GM23248 (cell line): ENCODE measurements around the gene FRS2. TPM values are rescaled to one million over a fixed set of nuclear protein-coding genes. Genes with fewer than 3 reads are reported as not detected.
A peak's percentile ranks its signal among the peaks of the same experiment; 100 is the strongest.

Source experiments
- DNase-seq: peaks from one replicate; pipeline ENCODE4 v3.0.0-alpha.2; 2015
- H2AFZ ChIP-seq: fragments of 200-600 bp; sonication (generic); 2 replicates; pipeline ENCODE4 v1.6.1; 2016; ENCODE audit warnings: antibody characterized with exemption
- H3F3A ChIP-seq: fragments of 200-600 bp; sonication (generic); 2 replicates; pipeline ENCODE4 v1.6.1; 2016; ENCODE audit warnings: mild to moderate bottlenecking, antibody characterized with exemption, mixed run types; ENCODE audit not compliant: insufficient read depth
- H3K27ac ChIP-seq: fragments of 200-600 bp; sonication (generic); 2 replicates; pipeline ENCODE4 v1.5.1; 2016; ENCODE audit warnings: mild to moderate bottlenecking
- H3K27me3 ChIP-seq: fragments of 200-600 bp; sonication (generic); replicated peaks from 2 replicates; pipeline ENCODE4 v1.6.1; 2016; ENCODE audit warnings: mild to moderate bottlenecking; ENCODE audit not compliant: insufficient read depth
- H3K36me3 ChIP-seq: fragments of 200-600 bp; sonication (generic); 2 replicates; pipeline ENCODE4 v1.6.1; 2016; ENCODE audit warnings: low read depth, mild to moderate bottlenecking
- H3K4me1 ChIP-seq: fragments of 200-600 bp; sonication (generic); 2 replicates; pipeline ENCODE4 v1.6.1; 2016; ENCODE audit warnings: mild to moderate bottlenecking; ENCODE audit not compliant: insufficient read depth
- H3K4me2 ChIP-seq: fragments of 200-600 bp; sonication (generic); one replicate; pipeline ENCODE4 v1.6.1; 2016; ENCODE audit warnings: mild to moderate bottlenecking; ENCODE audit not compliant: unreplicated experiment
- H3K4me3 ChIP-seq: fragments of 200-600 bp; sonication (generic); 2 replicates; pipeline ENCODE4 v1.5.1; 2016; ENCODE audit warnings: mild to moderate bottlenecking
- H3K79me2 ChIP-seq: fragments of 200-600 bp; sonication (generic); 2 replicates; pipeline ENCODE4 v1.6.1; 2016; ENCODE audit warnings: mild to moderate bottlenecking; ENCODE audit not compliant: insufficient read depth
- H3K9ac ChIP-seq: fragments of 200-600 bp; sonication (generic); 2 replicates; pipeline ENCODE4 v1.6.1; 2016; ENCODE audit warnings: mild to moderate bottlenecking
- H3K9me2 ChIP-seq: fragments of 200-600 bp; sonication (generic); 2 replicates; pipeline ENCODE4 v1.6.1; 2016; ENCODE audit warnings: mixed run types, mild to moderate bottlenecking, moderate library complexity; ENCODE audit not compliant: insufficient read depth
- H3K9me3 ChIP-seq: fragments of 200-600 bp; sonication (generic); one replicate; pipeline ENCODE4 v1.6.1; 2017; ENCODE audit warnings: low read depth
- H4K20me1 ChIP-seq: fragments of 200-600 bp; sonication (generic); 2 replicates; pipeline ENCODE4 v1.6.0; 2016; ENCODE audit not compliant: insufficient read depth
- EZH2 ChIP-seq: fragments of 200-600 bp; sonication (generic); IDR thresholded peaks from 2 replicates; pipeline ENCODE4 v1.6.1; 2018; ENCODE audit warnings: antibody characterized with exemption, mild to moderate bottlenecking; ENCODE audit not compliant: insufficient read depth, poor library complexity, severe bottlenecking
- EZH2phosphoT487 ChIP-seq: fragments of 200-600 bp; sonication (generic); IDR thresholded peaks from 2 replicates; pipeline ENCODE4 v1.6.1; 2018; ENCODE audit warnings: antibody characterized with exemption, moderate library complexity, mild to moderate bottlenecking, low read depth; ENCODE audit not compliant: insufficient read depth
- WGBS, 2 experiments: methylation state at CpG; one replicate each; pipeline ENCODE4 v1.1.6; 2015 to 2017; ENCODE audit warnings: low lambda C conversion rate in 2 of 2, low coverage in 1 of 2; ENCODE audit errors: missing lambda C conversion rate in 2 of 2; 5-methylcytosine and 5-hydroxymethylcytosine counted together
- in situ Hi-C: fragments of 300-500 bp; cut with MboI; formaldehyde crosslinking; loops from 2 replicates; pipeline ENCODE4 v1.15.0; 2020
- polyA plus RNA-seq: library from polyadenylated mRNA; unstranded; fragments of >200 nt; fragmentation: Nextera tagmentation; extraction: Ambion mirVana; gene quantifications from 2 replicates; pipeline ENCODE4 v1.2.1, GENCODE V29; 2016
- total RNA-seq: library from RNA; depleted of rRNA; stranded (reverse); fragments of >200 nt; shearing (Covaris generic); gene quantifications from 2 replicates; pipeline ENCODE4 v1.2.3, GENCODE V29; 2014

FRS2 gene
- total and polyA plus RNA-seq, 2 experiments from 2014 or later, result 25.5 to 41.2 TPM

- H2AFZ ChIP-seq, result no peak overlapping the region
- H3K27ac ChIP-seq, result no peak overlapping the region
- H3K9me2 ChIP-seq, result no peaks in the 10 kb centered on the region
- TF ChIP-seq EZH2phosphoT487 (no peak), EZH2 (no peak)
- in situ Hi-C loops, result loop anchor here (10.0 kb wide), 1 partner anchor 166 kb away; no protein-coding TSS in a partner anchor
- 7 to 10% methylated on average over 6 of the region's 6 CpGs for WGBS, 2 experiments
- peaks cover 48% of the 10 kb centered on the region for H3K36me3 ChIP-seq
- no peaks in the 10 kb centered on the region for H4K20me1 ChIP-seq
- no peaks in the 10 kb centered on the region for H3K9me3 ChIP-seq
- H3K79me2 ChIP-seq, result peaks cover 27% of the 10 kb centered on the region
- no peak overlapping the region for H3K9ac ChIP-seq
- peak; percentile 80 for DNase-seq
- no peak overlapping the region for H3K4me3 ChIP-seq
- no peak overlapping the region for H3K4me2 ChIP-seq
- no peaks in the 10 kb centered on the region for H3K27me3 ChIP-seq
- peaks cover 30% of the 10 kb centered on the region for H3K4me1 ChIP-seq
- peaks cover 30% of the 10 kb centered on the region for H3F3A ChIP-seq
Measured at GRCh38 chr12:69570545-69571399, 100.6 kb downstream of the FRS2 start.

GRCh38 chr12:69575346-69575745, 105.2 kb downstream of the FRS2 start:
- Histone ChIP-seq H2AFZ (no peak overlapping the region), H3K27me3 (no peaks in the 10 kb centered on the region), H3K27ac (no peak overlapping the region), H3K4me2 (no peak overlapping the region), H3K4me1 (peaks cover 12% of the 10 kb centered on the region), H3K9me3 (no peaks in the 10 kb centered on the region), H3K9ac (no peak overlapping the region), H3K9me2 (no peaks in the 10 kb centered on the region), H3K36me3 (peaks cover 51% of the 10 kb centered on the region), H4K20me1 (no peaks in the 10 kb centered on the region), H3K4me3 (no peak overlapping the region), H3F3A (peaks cover 7% of the 10 kb centered on the region; the same call in 1 of the 2 replicates), H3K79me2 (peaks cover 21% of the 10 kb centered on the region; the same call in 1 of the 2 replicates)
- TF ChIP-seq EZH2 (no peak), EZH2phosphoT487 (no peak)
- in situ Hi-C loops, result loop anchor here (10.0 kb wide), 1 partner anchor 171 kb away; no protein-coding TSS in a partner anchor
- peak; percentile 48 for DNase-seq
- WGBS, 2 experiments, result 82 to 87% methylated on average over 3 of the region's 3 CpGs

GRCh38 chr12:69578283-69578682, 108.1 kb downstream of the FRS2 start:
- 93 to 97% methylated on average over 2 of the region's 2 CpGs for WGBS, 2 experiments
- H3K4me1 ChIP-seq, result peaks cover 8% of the 10 kb centered on the region
- H3K27me3 ChIP-seq, result no peaks in the 10 kb centered on the region
- H3K4me2 ChIP-seq, result no peak overlapping the region
- no peaks in the 10 kb centered on the region; the same call in 1 of the 2 replicates for H3F3A ChIP-seq
- H3K36me3 ChIP-seq, result peaks cover 33% of the 10 kb centered on the region
- DNase-seq, result no peak
- H3K4me3 ChIP-seq, result no peak overlapping the region
- in situ Hi-C loops, result loop anchor here (10.0 kb wide), 1 partner anchor 173 kb away; no protein-coding TSS in a partner anchor
- no peak overlapping the region for H3K27ac ChIP-seq
- no peak overlapping the region for H3K9ac ChIP-seq
- no peak overlapping the region for H2AFZ ChIP-seq
- H4K20me1 ChIP-seq, result no peaks in the 10 kb centered on the region
- H3K79me2 ChIP-seq, result 0 out of 2 replicates have a peak, but pooled peaks cover 18% of the 10 kb centered on the region
- H3K9me2 ChIP-seq, result no peaks in the 10 kb centered on the region
- TF ChIP-seq EZH2phosphoT487, result no peak
- no peak for TF ChIP-seq EZH2
- H3K9me3 ChIP-seq, result no peaks in the 10 kb centered on the region

GRCh38 chr12:69579029-69579428, 108.8 kb downstream of the FRS2 start:
- in situ Hi-C loops, result loop anchor here (10.0 kb wide), 1 partner anchor 174 kb away; no protein-coding TSS in a partner anchor
- H2AFZ ChIP-seq, result no peak overlapping the region
- no peak for TF ChIP-seq EZH2
- no peak for TF ChIP-seq EZH2phosphoT487
- no peaks in the 10 kb centered on the region; the same call in 1 of the 2 replicates for H3F3A ChIP-seq
- 0 out of 2 replicates have a peak, but pooled peaks cover 18% of the 10 kb centered on the region for H3K79me2 ChIP-seq
- no peak overlapping the region for H3K27ac ChIP-seq
- H3K9me3 ChIP-seq, result no peaks in the 10 kb centered on the region
- H3K27me3 ChIP-seq, result no peaks in the 10 kb centered on the region
- no peak for DNase-seq
- H3K9me2 ChIP-seq, result no peaks in the 10 kb centered on the region
- no peaks in the 10 kb centered on the region for H4K20me1 ChIP-seq
- H3K4me2 ChIP-seq, result no peak overlapping the region
- no peak overlapping the region for H3K9ac ChIP-seq
- H3K36me3 ChIP-seq, result peaks cover 28% of the 10 kb centered on the region
- WGBS, 2 experiments, result 75 to 80% methylated on average over 4 of the region's 4 CpGs
- H3K4me3 ChIP-seq, result no peak overlapping the region
- peaks cover 8% of the 10 kb centered on the region for H3K4me1 ChIP-seq
